GM23338 (cell line): ENCODE data around the gene XPC. TPM values are rescaled to one million over a fixed set of nuclear protein-coding genes. Genes with fewer than 3 reads are reported as not detected.

ENCODE experiments used
- ATAC-seq: fragments of 200-7000 bp; cut with Tn5 transposase; 3 replicates; pipeline ENCODE4 v1.9.1; 2020
- DNase-seq: peaks from one replicate; pipeline ENCODE4 v3.0.0-alpha.2; 2015; ENCODE audit warnings: low spot score
- H2AFZ ChIP-seq: fragments of 200-600 bp; sonication (generic); 2 replicates; pipeline ENCODE4 v1.8.0; 2016; ENCODE audit warnings: antibody characterized with exemption, mild to moderate bottlenecking, moderate library complexity
- H3F3A ChIP-seq: fragments of 200-600 bp; sonication (generic); replicated peaks from 2 replicates; pipeline ENCODE4 v1.8.0; 2017; ENCODE audit warnings: antibody characterized with exemption, mixed run types, low read depth
- H3K27ac ChIP-seq: fragments of 200-600 bp; sonication (generic); 2 replicates; pipeline ENCODE4 v1.6.1; 2016; ENCODE audit warnings: low read depth
- H3K27me3 ChIP-seq: fragments of 200-600 bp; sonication (generic); 2 replicates; pipeline ENCODE4 v1.8.0; 2016; ENCODE audit warnings: mild to moderate bottlenecking, mixed run types, moderate library complexity; ENCODE audit not compliant: insufficient read depth
- H3K36me3 ChIP-seq: fragments of 200-600 bp; sonication (generic); 2 replicates; pipeline ENCODE4 v1.8.0; 2016; ENCODE audit warnings: mild to moderate bottlenecking; ENCODE audit not compliant: insufficient read depth
- H3K4me1 ChIP-seq: fragments of 200-600 bp; sonication (generic); 2 replicates; pipeline ENCODE4 v1.8.0; 2016; ENCODE audit warnings: mild to moderate bottlenecking, moderate library complexity; ENCODE audit not compliant: insufficient read depth
- H3K4me2 ChIP-seq: fragments of 200-600 bp; sonication (generic); 2 replicates; pipeline ENCODE4 v1.7.1; 2017; ENCODE audit warnings: mixed run types
- H3K4me3 ChIP-seq: fragments of 200-600 bp; sonication (generic); 2 replicates; pipeline ENCODE4 v1.6.1; 2016; ENCODE audit warnings: mixed run types
- H3K79me2 ChIP-seq: fragments of 200-600 bp; sonication (generic); replicated peaks from 2 replicates; pipeline ENCODE4 v1.8.0; 2017; ENCODE audit warnings: mild to moderate bottlenecking; ENCODE audit not compliant: insufficient read depth
- H3K9me2 ChIP-seq: fragments of 200-600 bp; sonication (generic); 2 replicates; pipeline ENCODE4 v1.8.0; 2017; ENCODE audit not compliant: insufficient read depth
- H4K20me1 ChIP-seq: fragments of 200-600 bp; sonication (generic); replicated peaks from 2 replicates; pipeline ENCODE4 v1.8.0; 2017; ENCODE audit warnings: mild to moderate bottlenecking; ENCODE audit not compliant: insufficient read depth
- H3K27ac Mint-ChIP-seq: 2 replicates; pipeline ENCODE4 v1.8.0; 2020; ENCODE audit warnings: inconsistent platforms, mild to moderate bottlenecking, moderate library complexity, mixed read lengths
- H3K27me3 Mint-ChIP-seq: 3 replicates; pipeline ENCODE4 v1.8.0; 2022; ENCODE audit warnings: low read depth, mild to moderate bottlenecking, moderate library complexity, mixed read lengths, inconsistent platforms; ENCODE audit not compliant: insufficient read depth, poor library complexity
- H3K36me3 Mint-ChIP-seq: 3 replicates; pipeline ENCODE4 v1.8.0; 2021; ENCODE audit warnings: low read depth, mild to moderate bottlenecking, inconsistent platforms, moderate library complexity, mixed read lengths
- H3K4me1 Mint-ChIP-seq: 3 replicates; pipeline ENCODE4 v1.8.0; 2020; ENCODE audit warnings: mild to moderate bottlenecking, inconsistent platforms, mixed read lengths
- H3K4me3 Mint-ChIP-seq: 3 replicates; pipeline ENCODE4 v1.8.0; 2021; ENCODE audit warnings: moderate library complexity, mild to moderate bottlenecking, inconsistent platforms, mixed read lengths
- H3K9me3 Mint-ChIP-seq: 3 replicates; pipeline ENCODE4 v1.8.0; 2020; ENCODE audit warnings: moderate library complexity, mild to moderate bottlenecking, inconsistent platforms, mixed read lengths
- CREB1 ChIP-seq: fragments of 250-450 bp; sonication (Bioruptor Pico); IDR thresholded peaks from 2 replicates; pipeline ENCODE4 v1.5.0; 2020; ENCODE audit warnings: low read depth, mild to moderate bottlenecking, moderate library complexity
- EZH2 ChIP-seq: fragments of 200-600 bp; sonication (generic); IDR thresholded peaks from one replicate; pipeline ENCODE4 v1.8.0; 2017; ENCODE audit warnings: antibody characterized with exemption, mild to moderate bottlenecking, low read depth; ENCODE audit not compliant: unreplicated experiment
- EZH2phosphoT487 ChIP-seq: fragments of 200-600 bp; sonication (generic); IDR thresholded peaks from one replicate; pipeline ENCODE4 v1.8.1; 2018; ENCODE audit warnings: antibody characterized with exemption; ENCODE audit not compliant: unreplicated experiment
- JUNB ChIP-seq: IDR thresholded peaks from one replicate; pipeline ENCODE4 v1.6.1; 2016; ENCODE audit warnings: antibody characterized with exemption; ENCODE audit not compliant: unreplicated experiment
- STAT1 ChIP-seq: IDR thresholded peaks from one replicate; pipeline ENCODE4 v1.6.1; 2016; ENCODE audit warnings: antibody characterized with exemption; ENCODE audit not compliant: unreplicated experiment
- ZNF114 ChIP-seq: fragments of 250-450 bp; sonication (Bioruptor Pico); IDR thresholded peaks from 2 replicates; pipeline ENCODE4 v1.5.0; 2020; ENCODE audit warnings: mild to moderate bottlenecking, moderate library complexity
- ZNF331 ChIP-seq: fragments of 250-450 bp; sonication (Bioruptor Pico); IDR thresholded peaks from 2 replicates; pipeline ENCODE4 v1.5.0; 2020; ENCODE audit warnings: low read depth, mild to moderate bottlenecking, moderate library complexity
- polyA plus RNA-seq: library from polyadenylated mRNA; unstranded; fragments of >200 nt; fragmentation: Nextera tagmentation; extraction: Ambion mirVana; gene quantifications from 2 replicates; pipeline ENCODE4 v1.2.1, GENCODE V29; 2016
- total RNA-seq: library from RNA; depleted of rRNA; stranded (reverse); fragments of >200 nt; shearing (Covaris generic); gene quantifications from 2 replicates; pipeline ENCODE4 v1.2.3, GENCODE V29; 2014
- TF ChIP-seq, protein P1 (sequence below): IDR thresholded peaks from one replicate; pipeline ENCODE4 v1.6.1; 2018; ENCODE audit warnings: antibody characterized with exemption; ENCODE audit not compliant: unreplicated experiment
- TF ChIP-seq, protein P2 (sequence below), 2 experiments: fragments of 200-600 bp in 1 of 2; sonication (generic) in 1 of 2; conservative IDR thresholded peaks; 2 replicates each; pipeline versions ENCODE4 v1.5.1 to v1.6.1; 2016 to 2017; ENCODE audit warnings: antibody characterized with exemption in 2 of 2, low read depth in 2 of 2, mild to moderate bottlenecking in 2 of 2, moderate library complexity in 1 of 2

The XPC gene
- total and polyA plus RNA-seq, 2 experiments from 2014 or later, result 34.9 to 41.5 TPM

DNA sequence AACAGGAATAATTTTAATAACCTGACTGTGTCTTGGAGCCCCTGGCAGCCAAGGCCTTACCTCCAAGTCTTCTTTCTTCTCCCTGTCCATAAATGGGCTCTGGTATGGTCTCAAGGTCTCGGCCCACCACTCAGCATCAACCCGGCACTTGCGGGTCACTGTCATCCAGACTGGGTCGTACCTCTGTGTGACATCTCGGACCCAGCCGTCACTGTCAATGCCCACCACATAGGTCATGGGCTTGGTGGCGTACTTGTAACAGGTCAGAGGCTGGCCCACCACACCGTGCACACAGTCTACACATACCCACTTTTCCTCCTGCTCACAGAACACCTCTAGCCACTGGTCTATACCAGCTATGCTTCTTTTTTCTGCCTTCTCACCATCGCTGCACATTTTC, 20.4 kb downstream of the XPC start:
- Histone ChIP-seq H3K4me1 (no peaks in the 10 kb centered on the region), H3K79me2 (0 out of 2 replicates have a peak, but pooled peaks cover 3% of the 10 kb centered on the region), H3K27me3 (no peaks in the 10 kb centered on the region), H3K9me2 (no peaks in the 10 kb centered on the region), H3K4me2 (no peak overlapping the region), H3K4me3 (no peak overlapping the region), H4K20me1 (0 out of 2 replicates have a peak, but pooled peaks cover 5% of the 10 kb centered on the region), H3K27ac (no peak overlapping the region), H2AFZ (no peak overlapping the region), H3K36me3 (peaks cover 43% of the 10 kb centered on the region), H3F3A (no peaks in the 10 kb centered on the region)
- TF ChIP-seq, protein P1, sequence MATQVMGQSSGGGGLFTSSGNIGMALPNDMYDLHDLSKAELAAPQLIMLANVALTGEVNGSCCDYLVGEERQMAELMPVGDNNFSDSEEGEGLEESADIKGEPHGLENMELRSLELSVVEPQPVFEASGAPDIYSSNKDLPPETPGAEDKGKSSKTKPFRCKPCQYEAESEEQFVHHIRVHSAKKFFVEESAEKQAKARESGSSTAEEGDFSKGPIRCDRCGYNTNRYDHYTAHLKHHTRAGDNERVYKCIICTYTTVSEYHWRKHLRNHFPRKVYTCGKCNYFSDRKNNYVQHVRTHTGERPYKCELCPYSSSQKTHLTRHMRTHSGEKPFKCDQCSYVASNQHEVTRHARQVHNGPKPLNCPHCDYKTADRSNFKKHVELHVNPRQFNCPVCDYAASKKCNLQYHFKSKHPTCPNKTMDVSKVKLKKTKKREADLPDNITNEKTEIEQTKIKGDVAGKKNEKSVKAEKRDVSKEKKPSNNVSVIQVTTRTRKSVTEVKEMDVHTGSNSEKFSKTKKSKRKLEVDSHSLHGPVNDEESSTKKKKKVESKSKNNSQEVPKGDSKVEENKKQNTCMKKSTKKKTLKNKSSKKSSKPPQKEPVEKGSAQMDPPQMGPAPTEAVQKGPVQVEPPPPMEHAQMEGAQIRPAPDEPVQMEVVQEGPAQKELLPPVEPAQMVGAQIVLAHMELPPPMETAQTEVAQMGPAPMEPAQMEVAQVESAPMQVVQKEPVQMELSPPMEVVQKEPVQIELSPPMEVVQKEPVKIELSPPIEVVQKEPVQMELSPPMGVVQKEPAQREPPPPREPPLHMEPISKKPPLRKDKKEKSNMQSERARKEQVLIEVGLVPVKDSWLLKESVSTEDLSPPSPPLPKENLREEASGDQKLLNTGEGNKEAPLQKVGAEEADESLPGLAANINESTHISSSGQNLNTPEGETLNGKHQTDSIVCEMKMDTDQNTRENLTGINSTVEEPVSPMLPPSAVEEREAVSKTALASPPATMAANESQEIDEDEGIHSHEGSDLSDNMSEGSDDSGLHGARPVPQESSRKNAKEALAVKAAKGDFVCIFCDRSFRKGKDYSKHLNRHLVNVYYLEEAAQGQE, result no peak
- no peak for TF ChIP-seq EZH2
- TF ChIP-seq, protein P2, sequence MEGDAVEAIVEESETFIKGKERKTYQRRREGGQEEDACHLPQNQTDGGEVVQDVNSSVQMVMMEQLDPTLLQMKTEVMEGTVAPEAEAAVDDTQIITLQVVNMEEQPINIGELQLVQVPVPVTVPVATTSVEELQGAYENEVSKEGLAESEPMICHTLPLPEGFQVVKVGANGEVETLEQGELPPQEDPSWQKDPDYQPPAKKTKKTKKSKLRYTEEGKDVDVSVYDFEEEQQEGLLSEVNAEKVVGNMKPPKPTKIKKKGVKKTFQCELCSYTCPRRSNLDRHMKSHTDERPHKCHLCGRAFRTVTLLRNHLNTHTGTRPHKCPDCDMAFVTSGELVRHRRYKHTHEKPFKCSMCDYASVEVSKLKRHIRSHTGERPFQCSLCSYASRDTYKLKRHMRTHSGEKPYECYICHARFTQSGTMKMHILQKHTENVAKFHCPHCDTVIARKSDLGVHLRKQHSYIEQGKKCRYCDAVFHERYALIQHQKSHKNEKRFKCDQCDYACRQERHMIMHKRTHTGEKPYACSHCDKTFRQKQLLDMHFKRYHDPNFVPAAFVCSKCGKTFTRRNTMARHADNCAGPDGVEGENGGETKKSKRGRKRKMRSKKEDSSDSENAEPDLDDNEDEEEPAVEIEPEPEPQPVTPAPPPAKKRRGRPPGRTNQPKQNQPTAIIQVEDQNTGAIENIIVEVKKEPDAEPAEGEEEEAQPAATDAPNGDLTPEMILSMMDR (conservative IDR thresholded peaks at IDR 0.05; ENCODE audit: low read depth in 2 of 2), result no peak
- TF ChIP-seq ZNF114, result no peak
- TF ChIP-seq CREB1 (CRISPR knock-in tag), result no peak
- H3K27ac Mint-ChIP-seq, result no peak overlapping the region
- no peak for ATAC-seq
- peaks cover 82% of the 10 kb centered on the region for H3K36me3 Mint-ChIP-seq
- H3K4me1 Mint-ChIP-seq, result no peaks in the 10 kb centered on the region
- peaks cover 2% of the 10 kb centered on the region for H3K27me3 Mint-ChIP-seq
- no peak overlapping the region for H3K4me3 Mint-ChIP-seq
- DNase-seq, result no peak
- peaks cover 7% of the 10 kb centered on the region; the same call in 2 of the 3 replicates for H3K9me3 Mint-ChIP-seq

DNA sequence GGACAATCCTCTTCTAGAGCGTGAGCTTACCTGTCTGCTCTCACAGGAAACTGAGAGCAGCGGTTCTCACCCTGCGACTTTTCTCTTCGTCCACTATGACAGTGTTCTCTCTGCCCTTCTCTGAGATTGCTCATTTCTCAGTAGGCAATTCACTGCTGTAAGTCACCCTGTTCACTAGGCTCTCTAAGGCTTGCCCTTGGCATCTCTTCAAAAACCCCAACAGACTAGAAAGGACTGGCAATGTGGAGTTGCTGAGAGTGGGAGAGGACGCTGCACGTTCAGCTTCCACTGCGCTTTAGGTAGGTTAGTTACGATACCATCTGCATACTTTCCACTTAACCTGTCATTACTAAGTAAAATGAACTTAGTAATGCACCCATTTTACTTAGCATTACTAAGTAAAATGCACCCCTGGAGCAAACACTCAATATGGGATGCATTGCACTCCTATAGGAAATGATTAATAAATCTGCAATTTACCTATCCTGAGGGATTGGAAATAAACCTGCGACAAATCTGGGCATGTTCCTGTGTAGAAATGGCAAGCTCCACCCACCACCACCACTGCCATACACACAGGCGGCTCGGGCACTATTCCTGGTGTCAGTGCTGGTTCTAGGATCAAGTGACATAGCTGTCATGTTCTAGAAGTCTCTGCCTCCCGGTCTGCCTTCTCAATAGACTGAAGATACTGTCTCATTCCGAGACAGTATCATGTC, 21.4 kb downstream of the XPC start:
- H3K9me3 Mint-ChIP-seq, result peaks cover 7% of the 10 kb centered on the region; the same call in 2 of the 3 replicates
- no peak overlapping the region for H3K4me3 ChIP-seq
- no peaks in the 10 kb centered on the region for H3K4me1 ChIP-seq
- no peaks in the 10 kb centered on the region for H3F3A ChIP-seq
- H3K4me3 Mint-ChIP-seq, result no peak overlapping the region
- H3K9me2 ChIP-seq, result no peaks in the 10 kb centered on the region
- H2AFZ ChIP-seq, result no peak overlapping the region
- peaks cover 34% of the 10 kb centered on the region for H3K36me3 ChIP-seq
- no peak overlapping the region for H3K4me2 ChIP-seq
- no peaks in the 10 kb centered on the region for H3K27me3 ChIP-seq
- no peaks in the 10 kb centered on the region for H3K79me2 ChIP-seq
- H3K27ac ChIP-seq, result no peak overlapping the region
- H3K36me3 Mint-ChIP-seq, result peaks cover 77% of the 10 kb centered on the region
- no peaks in the 10 kb centered on the region for H3K4me1 Mint-ChIP-seq
- H4K20me1 ChIP-seq, result 0 out of 2 replicates have a peak, but pooled peaks cover 5% of the 10 kb centered on the region
- ATAC-seq (no peak), DNase-seq (no peak)
- H3K27ac Mint-ChIP-seq, result no peak overlapping the region
- H3K27me3 Mint-ChIP-seq, result peaks cover 2% of the 10 kb centered on the region
- no peak for TF ChIP-seq STAT1
- TF ChIP-seq EZH2, result no peak
- no peak for TF ChIP-seq EZH2phosphoT487
- no peak for TF ChIP-seq JUNB
- TF ChIP-seq, protein P2 (conservative IDR thresholded peaks at IDR 0.05; ENCODE audit: low read depth in 2 of 2), result no peak
- no peak for TF ChIP-seq ZNF114
- TF ChIP-seq ZNF331 (CRISPR knock-in tag), result no peak
- TF ChIP-seq CREB1 (CRISPR knock-in tag), result no peak
